Raji (cell line): ENCODE measurements around the gene NOP56.

Experiments used
- POLR2A ChIP-seq: IDR thresholded peaks from 2 replicates; pipeline ENCODE4 v1.6.1; 2011; ENCODE audit warnings: low read depth, low read length, control low read depth; ENCODE audit not compliant: insufficient read depth

Gene NOP56

DNA sequence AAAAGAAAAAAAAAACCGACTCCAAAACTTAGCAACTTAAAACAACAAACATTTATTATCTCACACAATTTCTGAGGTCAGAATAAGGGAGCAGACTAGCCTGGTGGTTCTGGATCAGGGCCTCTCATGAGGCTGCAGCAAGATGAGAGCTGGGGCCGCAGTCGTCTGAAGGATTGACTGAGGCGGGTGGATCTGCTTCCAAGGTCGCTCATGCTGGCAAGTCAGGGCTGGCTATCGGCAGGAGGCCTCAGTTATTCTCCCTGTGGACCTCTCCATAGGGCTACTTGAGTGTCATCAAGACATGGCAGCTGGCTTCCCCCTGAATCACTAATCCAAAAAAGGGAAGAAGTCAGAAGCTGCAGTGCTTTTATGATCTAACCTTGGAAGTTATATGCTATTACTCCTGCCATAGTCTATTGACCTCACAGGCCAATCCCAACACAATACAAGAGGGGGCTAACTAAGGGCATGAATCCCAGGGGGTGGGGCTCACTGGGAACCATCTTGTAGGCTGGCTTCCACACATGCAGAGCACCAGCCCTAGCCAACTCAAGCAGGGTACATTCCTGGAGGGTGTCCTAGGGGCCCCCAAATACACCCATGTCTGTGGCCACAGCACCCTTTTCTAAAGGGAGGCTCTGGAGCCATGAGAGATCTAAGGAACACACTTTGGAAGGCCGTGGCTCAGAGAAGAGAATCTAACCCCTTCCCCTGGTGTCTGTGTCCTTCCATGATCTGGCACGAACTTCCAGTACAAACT lies 51.5 kb downstream of the NOP56 start:
- TF ChIP-seq POLR2A = no peak

DNA sequence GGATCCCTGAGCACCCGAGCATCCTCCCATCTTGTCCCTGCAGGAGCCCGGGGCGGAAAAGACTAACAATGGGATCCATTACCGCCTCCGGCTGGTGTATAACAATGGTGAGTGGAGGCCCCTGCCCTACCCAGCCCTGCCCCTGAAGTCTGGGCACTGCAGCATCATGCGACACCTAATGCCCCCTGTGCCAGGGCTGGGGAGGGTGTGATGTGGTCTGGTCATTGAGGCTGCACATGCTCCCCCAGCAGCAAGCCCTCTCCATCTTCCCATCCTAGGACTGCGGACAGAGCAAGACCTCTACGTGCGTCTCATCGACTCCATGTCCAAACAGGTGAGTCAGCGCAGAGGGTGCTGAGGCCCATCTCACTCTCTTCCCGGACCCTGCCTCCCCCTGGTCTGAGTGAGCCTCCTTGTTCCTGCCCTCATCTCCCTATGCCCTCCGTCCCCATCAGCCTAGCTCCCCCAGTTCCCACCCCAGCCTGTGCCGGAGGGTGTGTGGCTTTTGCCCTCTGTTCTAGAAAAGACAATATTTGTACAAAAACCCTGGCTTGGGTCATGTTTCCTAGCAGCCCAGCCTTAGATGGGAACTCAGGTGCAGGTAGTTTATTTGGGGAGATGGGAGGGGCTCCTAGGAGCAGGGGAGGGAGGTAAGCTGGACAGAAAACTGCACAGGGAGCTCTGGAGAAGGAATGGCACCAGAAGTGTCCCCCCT lies 53.7 kb downstream of the NOP56 start:
- TF ChIP-seq POLR2A = no peak

DNA sequence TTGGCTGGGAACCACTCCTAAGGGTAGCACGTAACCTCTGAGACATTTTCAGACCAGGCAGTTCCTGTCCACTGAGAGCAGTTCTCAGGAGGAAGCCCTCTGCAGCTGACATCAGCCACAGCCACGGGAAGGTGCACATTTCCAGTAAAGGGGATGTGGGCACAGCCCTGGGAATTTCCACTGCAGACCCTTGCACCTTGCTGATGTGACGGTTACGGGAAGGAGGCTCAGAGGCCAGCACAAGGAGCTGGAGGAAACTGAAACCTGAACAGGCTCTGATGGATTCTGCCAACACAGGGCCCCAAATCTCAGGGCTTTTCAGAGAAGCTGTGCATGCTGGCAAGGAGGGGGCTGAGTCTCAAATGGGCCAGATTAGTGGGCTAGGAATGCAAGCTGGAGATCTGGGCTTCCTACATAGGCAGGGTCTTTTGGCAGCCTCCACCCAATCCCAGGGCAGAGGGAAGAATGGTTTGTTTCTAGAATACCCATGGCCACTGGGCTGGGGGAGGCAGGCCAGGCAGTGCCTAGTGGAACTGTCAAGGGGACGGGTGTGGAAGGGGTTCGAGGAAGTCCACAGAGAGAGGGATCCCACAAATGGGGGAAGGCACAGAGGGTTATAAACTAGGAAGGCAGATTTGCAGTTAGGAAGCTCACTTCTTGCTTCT lies 54.4 kb downstream of the NOP56 start:
- TF ChIP-seq POLR2A = no peak

DNA sequence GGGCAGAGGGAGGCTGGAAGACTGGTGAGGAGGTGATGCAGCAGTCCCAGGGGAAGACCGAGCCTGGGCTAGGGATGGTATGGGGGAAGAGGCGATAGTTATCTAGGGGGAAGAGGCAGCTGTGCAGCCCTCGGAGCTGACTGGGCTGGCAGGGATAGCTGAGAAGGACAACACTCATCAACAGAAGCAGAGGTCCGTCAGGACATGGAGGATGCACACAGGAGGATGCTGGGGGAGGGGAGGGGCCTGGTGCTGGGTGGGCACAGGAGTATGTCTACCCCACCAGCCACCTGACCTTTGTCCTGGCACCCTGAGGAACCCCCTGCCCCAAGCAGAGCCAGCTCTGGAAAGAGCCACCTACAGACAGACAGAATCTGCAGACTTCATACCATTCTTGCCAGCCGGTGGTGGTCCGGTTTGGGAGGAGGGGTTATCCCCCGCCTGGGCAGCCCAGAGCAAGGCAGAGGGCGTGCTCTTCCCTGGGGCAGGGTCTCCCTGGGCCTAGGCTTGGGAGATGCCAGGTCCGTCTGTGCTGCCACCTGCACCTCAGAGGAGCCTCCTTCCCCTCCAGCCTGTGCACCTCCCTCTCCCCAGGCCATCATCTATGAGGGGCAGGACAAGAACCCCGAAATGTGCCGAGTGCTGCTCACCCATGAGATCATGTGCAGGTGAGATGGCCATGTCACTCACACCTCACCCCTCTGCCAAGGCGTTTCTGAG lies 55.1 kb downstream of the NOP56 start:
- no peak for TF ChIP-seq POLR2A
